GM18502 (cell line): Measurements from ENCODE around the gene YTHDF1.
"Not testable (repeated sequence)": the region's sequence is repeated elsewhere in the genome, so short reads cannot be mapped to it uniquely, and the experiment has no call there.

Experiments used
- ATAC-seq: cut with Tn5 transposase; IDR thresholded peaks from one replicate; pipeline ENCODE4 v1.9.1; 2021; ENCODE audit warnings: mild to moderate bottlenecking; ENCODE audit not compliant: unreplicated experiment, poor library complexity

The YTHDF1 gene

DNA sequence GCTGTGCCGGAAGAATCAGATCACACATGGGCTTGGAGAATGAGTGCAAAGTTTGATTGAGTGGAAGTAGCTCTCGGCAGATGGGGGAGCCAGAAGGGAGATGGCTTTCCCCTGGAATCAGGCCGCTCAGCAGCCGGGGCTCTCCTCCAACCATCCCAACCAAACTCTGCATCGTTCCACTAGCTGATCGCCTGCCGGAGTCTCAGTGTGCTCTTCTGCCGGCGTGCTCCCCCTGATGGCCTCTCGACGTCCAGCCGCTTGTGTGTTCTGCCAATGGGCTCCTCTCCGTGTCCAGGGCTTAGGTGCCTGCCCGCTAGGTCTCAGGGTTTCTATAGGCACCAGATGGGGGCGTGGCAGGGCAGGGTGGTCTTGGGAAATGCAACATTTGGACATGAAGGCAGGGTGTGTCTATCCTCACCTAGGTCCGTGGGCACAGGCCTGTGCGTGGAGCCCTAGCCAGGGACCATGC, 14.9 kb upstream of the YTHDF1 start:
- ATAC-seq = no peak

DNA sequence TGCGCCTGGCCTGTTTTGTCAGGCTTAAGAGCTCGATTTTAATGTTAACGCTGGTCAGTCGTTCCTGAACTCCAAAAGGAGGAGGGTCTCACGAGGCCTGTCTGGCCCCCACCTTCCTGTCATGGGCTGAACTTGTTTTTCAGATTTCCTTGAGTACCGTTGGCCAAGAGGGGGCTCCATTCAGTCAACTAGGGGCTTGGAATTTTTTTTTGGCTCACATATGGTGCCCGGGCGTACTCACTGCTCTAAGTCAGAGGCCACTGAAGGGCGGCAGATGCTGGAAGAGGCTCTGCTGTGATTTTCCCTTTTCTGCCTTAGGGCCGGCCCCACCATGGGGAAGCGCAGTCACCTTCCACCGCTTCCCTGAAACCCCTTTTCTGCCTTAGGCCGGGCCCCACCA, 12.9 kb upstream of the YTHDF1 start:
- no peak for ATAC-seq

DNA sequence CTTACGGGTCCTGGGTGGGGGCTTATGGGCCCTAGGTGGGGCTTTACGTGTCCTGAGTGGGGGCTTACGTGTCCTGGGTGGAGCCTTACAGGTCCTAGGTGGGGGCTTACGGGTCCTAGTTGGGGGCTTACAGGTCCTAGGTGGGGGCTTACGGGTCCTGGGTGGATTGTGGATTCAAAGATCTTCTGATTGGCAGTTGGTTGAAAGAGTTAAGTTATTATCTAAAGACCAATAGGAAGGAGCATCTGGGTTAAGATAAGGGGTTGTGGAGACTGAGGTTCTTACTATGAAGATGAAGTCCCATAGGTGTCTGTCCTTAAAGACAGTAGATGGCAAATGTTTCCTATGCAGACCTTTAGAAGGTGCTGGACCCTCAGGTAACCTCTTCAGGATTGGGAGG, 11.3 kb upstream of the YTHDF1 start:
- no peak for ATAC-seq

- ATAC-seq = no peak
These were observed 10.4 kb upstream of the YTHDF1 start for GRCh38 chr20:63226042-63226943.

DNA sequence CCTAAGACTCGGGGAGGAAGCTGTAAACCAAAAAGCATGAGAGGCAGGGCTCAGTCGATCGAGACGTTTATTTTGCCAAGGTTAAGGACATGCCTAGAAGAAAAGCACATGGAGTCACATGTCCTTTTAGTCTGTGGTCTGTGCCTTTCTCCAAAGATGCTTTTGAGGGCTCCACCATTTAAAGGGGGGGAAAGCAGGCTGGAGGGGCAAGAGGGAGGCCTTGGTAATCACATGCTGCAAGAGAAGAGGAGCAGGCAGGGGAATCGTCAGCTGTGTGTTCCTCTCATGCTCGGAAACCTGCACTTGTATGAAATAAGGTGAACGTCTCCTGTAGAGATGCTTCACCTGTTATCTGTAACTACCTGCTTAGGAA, 9.1 kb upstream of the YTHDF1 start:
- no peak for ATAC-seq

GRCh38 chr20:63224412-63225081, 8.6 kb upstream of the YTHDF1 start:
- no peak for ATAC-seq

GRCh38 chr20:63223826-63224207, 7.9 kb upstream of the YTHDF1 start:
- ATAC-seq = no peak

DNA sequence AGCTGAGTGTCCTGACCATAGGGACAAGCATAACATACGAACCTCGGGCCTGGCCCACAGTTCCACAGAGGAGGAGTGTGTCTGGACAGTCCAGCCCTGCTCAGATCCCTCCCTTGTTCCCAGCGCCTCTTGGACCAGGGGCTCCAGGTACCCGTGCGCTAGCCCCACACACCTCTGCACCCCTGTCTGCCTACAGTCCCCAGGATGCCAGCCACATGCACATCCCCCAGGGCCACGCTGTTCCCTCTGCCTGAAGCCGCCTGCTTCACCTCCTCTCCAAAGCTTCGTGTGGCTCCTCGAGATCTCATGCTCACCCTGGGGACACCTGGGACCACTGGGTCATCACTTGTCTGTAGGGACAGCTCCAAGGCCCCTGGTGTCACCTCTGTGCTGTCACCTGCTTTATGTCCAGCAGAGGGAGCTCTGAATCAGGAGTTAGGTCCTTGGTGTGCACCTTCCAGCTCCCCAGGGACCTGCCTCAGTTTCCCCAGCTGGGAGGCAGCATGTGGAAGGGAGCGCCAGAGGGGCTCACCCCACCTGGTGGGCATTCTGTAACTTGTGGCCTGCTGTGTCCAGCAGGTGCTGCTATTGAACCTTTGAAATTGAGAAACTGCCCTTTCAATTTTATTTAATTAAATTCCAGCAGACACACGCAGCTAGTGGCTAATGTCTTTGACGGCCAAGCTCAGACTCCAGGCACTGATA, 7.3 kb upstream of the YTHDF1 start:
- no peak for ATAC-seq

- ATAC-seq = no peak
These were observed 6.6 kb upstream of the YTHDF1 start for GRCh38 chr20:63222541-63222940.

DNA sequence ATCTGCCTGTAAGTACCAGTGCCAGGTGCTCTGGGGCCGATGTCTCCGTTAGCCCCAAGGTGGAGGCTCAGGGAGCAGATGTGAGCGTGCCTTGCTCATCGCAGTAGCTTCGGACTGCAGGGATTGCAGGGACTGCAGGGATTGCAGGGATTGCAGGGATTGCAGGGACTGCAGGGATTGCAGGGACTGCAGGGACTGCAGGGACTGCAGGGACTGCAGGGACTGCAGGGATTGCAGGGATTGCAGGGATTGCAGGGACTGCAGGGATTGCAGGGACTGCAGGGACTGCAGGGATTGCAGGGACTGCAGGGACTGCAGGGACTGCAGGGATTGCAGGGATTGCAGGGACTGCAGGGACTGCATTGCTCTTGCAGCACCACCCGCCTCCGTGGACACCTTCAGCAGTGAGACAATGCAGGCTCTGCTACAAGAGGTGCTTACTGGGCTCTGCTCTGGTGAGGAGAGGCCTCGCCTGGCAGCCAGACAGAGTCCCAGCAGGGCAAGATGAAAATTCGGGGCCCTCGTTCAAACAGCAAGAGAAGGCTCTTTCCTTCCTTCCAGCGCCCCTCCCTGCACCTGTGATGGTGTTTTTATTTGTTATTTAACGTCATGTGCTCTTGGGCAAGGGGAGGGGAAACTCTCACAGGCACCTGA, 5.6 kb upstream of the YTHDF1 start:
- not testable (repeated sequence) for ATAC-seq

GRCh38 chr20:63220696-63221399, 4.9 kb upstream of the YTHDF1 start:
- ATAC-seq = no peak

DNA sequence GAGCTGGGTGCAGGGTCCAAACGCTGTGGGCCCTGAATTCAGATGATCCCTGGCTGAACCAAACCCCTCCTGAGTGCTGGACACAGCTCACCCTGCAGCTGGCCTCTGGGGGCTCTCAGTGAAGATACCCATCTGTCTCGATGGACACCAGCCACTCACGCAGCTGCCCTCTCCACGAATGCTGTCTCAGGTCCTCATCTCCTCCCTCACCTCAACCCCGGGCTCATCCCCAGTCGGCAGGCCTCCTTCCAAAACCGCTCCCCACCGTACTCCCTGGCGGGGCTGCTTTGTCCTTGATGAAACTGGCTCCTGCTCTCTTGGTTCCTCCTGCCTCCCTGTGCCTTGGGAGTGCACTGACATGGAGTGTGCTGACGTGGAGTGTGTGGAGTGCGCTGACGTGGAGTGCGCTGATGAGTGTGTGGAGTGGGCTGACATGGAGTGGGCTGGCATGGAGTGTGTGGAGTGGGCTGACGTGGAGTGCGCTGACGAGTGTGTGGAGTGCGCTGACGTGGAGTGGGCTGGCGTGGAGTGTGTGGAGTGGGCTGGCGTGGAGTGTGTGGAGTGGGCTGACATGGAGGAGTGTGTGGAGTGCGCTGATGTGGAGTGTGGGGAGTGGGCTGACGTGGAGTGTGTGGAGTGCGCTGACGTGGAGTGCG, 4.1 kb upstream of the YTHDF1 start:
- ATAC-seq = no peak

GRCh38 chr20:63219447-63219821, 3.5 kb upstream of the YTHDF1 start:
- ATAC-seq = no peak

- no peak for ATAC-seq
These were observed 2.9 kb upstream of the YTHDF1 start for GRCh38 chr20:63218701-63219446.

DNA sequence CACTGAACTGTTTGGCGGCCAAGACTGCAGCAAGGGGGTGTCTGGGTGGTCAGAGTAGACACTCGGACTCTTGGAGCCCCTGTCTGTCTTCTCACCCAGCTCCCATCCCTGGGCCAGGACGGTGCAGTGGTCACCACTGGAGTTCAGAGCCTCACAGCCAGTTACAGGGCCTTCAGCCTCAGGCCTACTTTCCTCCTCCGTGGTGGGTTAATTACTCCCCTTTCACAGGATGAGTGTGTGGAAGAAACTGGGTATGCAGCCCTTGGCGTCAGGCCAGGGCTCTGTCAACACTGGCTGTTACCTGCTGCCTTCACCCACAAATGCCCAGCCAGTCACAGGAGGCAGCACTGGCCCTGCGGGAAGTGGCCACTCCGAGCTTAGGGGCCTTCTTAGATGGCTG, 1.8 kb upstream of the YTHDF1 start:
- ATAC-seq = no peak

GRCh38 chr20:63216849-63217471, 1.0 kb upstream of the YTHDF1 start:
- no peak for ATAC-seq

DNA sequence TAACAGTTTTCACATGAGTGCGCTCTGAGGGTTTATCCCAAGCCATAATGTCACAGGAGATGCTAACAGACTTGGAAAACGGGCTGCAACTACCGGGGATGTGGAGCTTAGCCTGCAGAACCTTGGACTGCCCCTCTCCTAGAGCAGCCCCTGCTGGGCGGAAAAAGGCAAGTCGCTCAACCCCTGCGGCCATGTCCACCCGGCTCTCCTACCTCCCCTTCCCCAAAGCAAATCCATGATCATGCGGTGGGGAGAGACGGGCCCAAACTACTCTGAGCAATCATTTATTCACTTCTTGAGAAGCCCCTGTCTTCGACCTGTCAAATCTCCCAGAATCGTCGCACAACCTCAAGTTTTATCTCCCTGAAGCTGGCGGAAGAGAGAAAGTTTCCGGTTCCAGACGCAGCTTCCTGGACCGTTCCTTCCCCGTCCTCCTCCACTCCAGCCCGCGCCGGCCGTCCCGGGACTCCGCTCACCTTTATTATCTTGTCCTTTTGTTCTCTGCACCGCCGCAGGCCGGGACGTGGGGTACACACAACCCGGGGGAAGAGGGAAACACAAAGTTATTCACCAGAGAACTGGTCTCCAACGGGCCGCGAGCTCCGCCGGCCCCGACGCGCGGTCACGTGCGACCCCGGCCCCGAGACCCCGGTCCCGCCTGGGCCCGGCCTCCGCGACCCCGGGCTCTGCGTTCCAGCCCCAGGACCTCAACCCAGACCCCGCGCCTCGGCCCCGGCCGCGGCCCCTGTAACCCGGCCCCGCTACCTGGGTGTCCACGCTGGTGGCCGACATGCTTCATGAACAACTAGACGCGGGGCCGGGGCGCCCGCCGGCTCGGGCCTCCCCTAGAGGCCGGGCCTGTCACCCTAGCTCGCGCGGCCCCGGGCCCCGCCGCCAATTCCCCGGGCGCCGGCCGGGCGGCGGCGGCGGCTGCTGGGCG, 560 bp downstream of the YTHDF1 start:
- peak; percentile 33 for ATAC-seq
